Measurements from ENCODE around the gene KCNH3. TPM values are rescaled to one million over a fixed set of nuclear protein-coding genes. Genes with fewer than 3 reads are reported as not detected.
A peak's percentile ranks its signal among the peaks of the same experiment; 100 is the strongest.

The KCNH3 gene
- total RNA-seq, 1 donor from 2014 or later = 0.41 TPM

DNA sequence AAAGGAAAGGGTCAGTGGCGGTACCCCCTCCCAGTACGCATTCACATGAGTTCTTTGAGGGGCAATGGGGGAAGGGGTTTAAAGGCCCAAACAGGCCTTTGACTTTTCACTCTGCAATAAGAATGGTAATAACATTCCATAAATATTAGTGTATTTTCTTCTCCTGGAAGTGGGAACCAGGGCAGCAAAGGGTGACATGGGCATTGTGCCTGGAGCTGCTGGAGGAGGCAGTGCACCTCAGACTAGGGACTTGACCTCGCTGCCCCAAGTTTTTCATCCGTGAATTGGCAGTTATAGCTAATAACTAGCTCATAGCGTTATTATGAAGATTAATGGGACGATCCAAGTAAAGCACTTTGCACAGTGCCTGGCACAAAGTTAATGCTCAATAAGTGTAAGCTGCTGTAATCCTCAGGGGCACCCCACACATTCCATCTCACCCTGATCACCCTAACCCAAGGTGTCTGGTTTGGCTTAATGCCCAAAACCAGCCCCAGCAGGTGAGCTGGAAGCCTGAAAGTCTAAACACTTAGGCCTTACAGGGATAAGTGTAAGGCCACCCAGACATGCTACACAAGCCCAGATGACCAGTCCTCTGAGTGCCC is 2.8 kb upstream of the KCNH3 start:
- intact Hi-C loops (cut with micrococcal nuclease) = no loop called here
- peaks cover 56% of the 10 kb centered on the region for H3K27me3 ChIP-seq (ENCODE audit: low read depth)
- H3K27ac ChIP-seq (replicated peaks) = no peak overlapping the region
- no peak for DNase-seq
- TF ChIP-seq, protein P1, sequence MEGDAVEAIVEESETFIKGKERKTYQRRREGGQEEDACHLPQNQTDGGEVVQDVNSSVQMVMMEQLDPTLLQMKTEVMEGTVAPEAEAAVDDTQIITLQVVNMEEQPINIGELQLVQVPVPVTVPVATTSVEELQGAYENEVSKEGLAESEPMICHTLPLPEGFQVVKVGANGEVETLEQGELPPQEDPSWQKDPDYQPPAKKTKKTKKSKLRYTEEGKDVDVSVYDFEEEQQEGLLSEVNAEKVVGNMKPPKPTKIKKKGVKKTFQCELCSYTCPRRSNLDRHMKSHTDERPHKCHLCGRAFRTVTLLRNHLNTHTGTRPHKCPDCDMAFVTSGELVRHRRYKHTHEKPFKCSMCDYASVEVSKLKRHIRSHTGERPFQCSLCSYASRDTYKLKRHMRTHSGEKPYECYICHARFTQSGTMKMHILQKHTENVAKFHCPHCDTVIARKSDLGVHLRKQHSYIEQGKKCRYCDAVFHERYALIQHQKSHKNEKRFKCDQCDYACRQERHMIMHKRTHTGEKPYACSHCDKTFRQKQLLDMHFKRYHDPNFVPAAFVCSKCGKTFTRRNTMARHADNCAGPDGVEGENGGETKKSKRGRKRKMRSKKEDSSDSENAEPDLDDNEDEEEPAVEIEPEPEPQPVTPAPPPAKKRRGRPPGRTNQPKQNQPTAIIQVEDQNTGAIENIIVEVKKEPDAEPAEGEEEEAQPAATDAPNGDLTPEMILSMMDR (IDR thresholded peaks at IDR 0.05; ENCODE audit: borderline replicate concordance) = no peak
- peaks cover 21% of the 10 kb centered on the region for H3K4me1 ChIP-seq
- no peaks in the 10 kb centered on the region for H3K36me3 ChIP-seq
- H3K9me3 ChIP-seq (replicated peaks) = no peaks in the 10 kb centered on the region
- H3K4me3 ChIP-seq = no peak overlapping the region

DNA sequence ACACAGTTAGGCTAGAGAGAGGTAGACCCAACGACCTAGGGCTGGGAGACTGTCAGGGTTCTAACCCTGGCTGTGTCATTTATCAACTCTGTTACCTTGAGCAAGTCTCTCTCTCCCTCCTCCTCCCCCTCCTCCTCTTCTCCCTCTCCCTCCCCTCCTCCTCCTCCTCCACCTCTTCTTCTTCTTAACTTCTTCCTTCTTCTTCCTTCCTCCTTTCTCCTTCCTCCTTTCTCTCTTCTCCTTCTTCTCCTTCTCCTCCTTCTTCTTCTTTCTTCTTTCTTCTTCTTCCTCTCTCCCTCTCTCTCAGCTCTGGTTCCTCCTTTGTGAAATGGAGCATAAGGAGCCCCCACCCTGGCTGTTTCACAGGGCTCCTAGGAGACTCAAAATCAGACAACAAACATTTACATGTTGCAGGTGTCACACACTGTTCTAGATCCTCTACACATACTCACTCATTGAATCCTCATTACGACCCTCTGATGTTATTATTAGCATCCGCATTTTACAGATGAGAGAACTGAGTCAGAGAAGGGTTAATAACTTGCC is 2.2 kb upstream of the KCNH3 start:
- no peaks in the 10 kb centered on the region for H3K36me3 ChIP-seq
- TF ChIP-seq, protein P1 (IDR thresholded peaks at IDR 0.05; ENCODE audit: borderline replicate concordance) = no peak
- peaks cover 21% of the 10 kb centered on the region for H3K4me1 ChIP-seq
- intact Hi-C loops (cut with micrococcal nuclease) = no loop called here
- H3K9me3 ChIP-seq (replicated peaks) = no peaks in the 10 kb centered on the region
- no peak overlapping the region for H3K4me3 ChIP-seq
- H3K27me3 ChIP-seq (ENCODE audit: low read depth) = peaks cover 56% of the 10 kb centered on the region
- DNase-seq = no peak
- H3K27ac ChIP-seq (replicated peaks) = no peak overlapping the region

GRCh38 chr12:49537231-49537751 is 1.5 kb upstream of the KCNH3 start:
- DNase-seq = no peak
- TF ChIP-seq, protein P1 (IDR thresholded peaks at IDR 0.05; ENCODE audit: borderline replicate concordance) = no peak
- Histone ChIP-seq H3K27ac (replicated peaks) (no peak overlapping the region), H3K36me3 (no peaks in the 10 kb centered on the region), H3K27me3 (ENCODE audit: low read depth) (peaks cover 56% of the 10 kb centered on the region), H3K9me3 (replicated peaks) (no peaks in the 10 kb centered on the region), H3K4me3 (peak overlapping the region; percentile 72), H3K4me1 (peaks cover 21% of the 10 kb centered on the region)
- intact Hi-C loops (cut with micrococcal nuclease) = no loop called here

- Histone ChIP-seq H3K27ac (replicated peaks) (no peak overlapping the region), H3K4me1 (peaks cover 21% of the 10 kb centered on the region), H3K9me3 (replicated peaks) (no peaks in the 10 kb centered on the region), H3K4me3 (peak overlapping the region; percentile 72), H3K36me3 (no peaks in the 10 kb centered on the region), H3K27me3 (ENCODE audit: low read depth) (peaks cover 58% of the 10 kb centered on the region)
- TF ChIP-seq, protein P1 (IDR thresholded peaks at IDR 0.05; ENCODE audit: borderline replicate concordance) = no peak
- no peak for DNase-seq
- intact Hi-C loops (cut with micrococcal nuclease) = no loop called here
These were observed 899 bp upstream of the KCNH3 start for GRCh38 chr12:49537752-49538509.

GRCh38 chr12:49539406-49540228 is 787 bp downstream of the KCNH3 start:
- H3K9me3 ChIP-seq (replicated peaks) = no peaks in the 10 kb centered on the region
- intact Hi-C loops (cut with micrococcal nuclease) = no loop called here
- TF ChIP-seq, protein P1 (IDR thresholded peaks at IDR 0.05; ENCODE audit: borderline replicate concordance) = no peak
- DNase-seq = no peak
- H3K4me1 ChIP-seq = peaks cover 21% of the 10 kb centered on the region
- no peak overlapping the region for H3K27ac ChIP-seq (replicated peaks)
- H3K27me3 ChIP-seq (ENCODE audit: low read depth) = peaks cover 69% of the 10 kb centered on the region
- no peaks in the 10 kb centered on the region for H3K36me3 ChIP-seq
- H3K4me3 ChIP-seq = peak overlapping the region; percentile 72

All from left ventricle myocardium inferior (tissue), 1 donor.